HG03342 (cell line): ENCODE results near the gene AGBL4.

Experiments used
- ATAC-seq: cut with Tn5 transposase; IDR thresholded peaks from one replicate; pipeline ENCODE4 v1.9.1; 2021; ENCODE audit warnings: mild to moderate bottlenecking, moderate library complexity; ENCODE audit not compliant: unreplicated experiment

AGBL4 gene

GRCh38 chr1:49723662-49724061 lies 300.1 kb downstream of the AGBL4 start:
- ATAC-seq: no peak

- ATAC-seq: no peak
Observed at GRCh38 chr1:49694251-49694827, 329.4 kb downstream of the AGBL4 start.

GRCh38 chr1:49686107-49686506 lies 337.6 kb downstream of the AGBL4 start:
- no peak for ATAC-seq

GRCh38 chr1:49677706-49678105 lies 346.0 kb downstream of the AGBL4 start:
- ATAC-seq: no peak

GRCh38 chr1:49651136-49651535 lies 372.6 kb downstream of the AGBL4 start:
- no peak for ATAC-seq

- no peak for ATAC-seq
Observed at GRCh38 chr1:49630156-49630555, 393.6 kb downstream of the AGBL4 start.

- no peak for ATAC-seq
Observed at GRCh38 chr1:49627781-49628180, 396.0 kb downstream of the AGBL4 start.

- ATAC-seq: no peak
Observed at GRCh38 chr1:49626472-49626871, 397.3 kb downstream of the AGBL4 start.

GRCh38 chr1:49622877-49623276 lies 400.9 kb downstream of the AGBL4 start:
- ATAC-seq: no peak

- no peak for ATAC-seq
Observed at GRCh38 chr1:49606082-49606481, 417.7 kb downstream of the AGBL4 start.

GRCh38 chr1:49597436-49597835 lies 426.3 kb downstream of the AGBL4 start:
- no peak for ATAC-seq

- no peak for ATAC-seq
Observed at GRCh38 chr1:49576327-49576901, 447.3 kb downstream of the AGBL4 start.

- ATAC-seq: no peak
Observed at GRCh38 chr1:49556676-49557234, 467.0 kb downstream of the AGBL4 start.

GRCh38 chr1:49552101-49552500 lies 471.7 kb downstream of the AGBL4 start:
- no peak for ATAC-seq

GRCh38 chr1:49544615-49545014 lies 479.1 kb downstream of the AGBL4 start:
- no peak for ATAC-seq

- no peak for ATAC-seq
Observed at GRCh38 chr1:49541096-49541752, 482.5 kb downstream of the AGBL4 start.

GRCh38 chr1:49527606-49528305 lies 496.0 kb downstream of the AGBL4 start:
- ATAC-seq: no peak

- no peak for ATAC-seq
Observed at GRCh38 chr1:49526672-49527071, 497.1 kb downstream of the AGBL4 start.

GRCh38 chr1:49523764-49524163 lies 500.0 kb downstream of the AGBL4 start:
- ATAC-seq: no peak

- no peak for ATAC-seq
Observed at GRCh38 chr1:49466961-49467360, 556.8 kb downstream of the AGBL4 start.

- ATAC-seq: no peak
Observed at GRCh38 chr1:49465486-49466185, 558.1 kb downstream of the AGBL4 start.
